ENCODE data around the gene ARID5B.

GRCh38 chr10:61892961-61893360 is 8.5 kb upstream of the ARID5B start:
- no peak for TF ChIP-seq SCRT2 (tag by site-specific recombination; IDR thresholded peaks at IDR 0.05)
- TF ChIP-seq CTCF (tag by site-specific recombination; IDR thresholded peaks at IDR 0.05): no peak
- no peak for TF ChIP-seq ZNF571 (tag by site-specific recombination; IDR thresholded peaks at IDR 0.05)
- no peak for TF ChIP-seq ZNF621 (tag by site-specific recombination; IDR thresholded peaks at IDR 0.05)
- no peak for TF ChIP-seq ZNF843 (tag by site-specific recombination; IDR thresholded peaks at IDR 0.05)
- no peak for TF ChIP-seq ZNF629 (tag by site-specific recombination; IDR thresholded peaks at IDR 0.05)
- TF ChIP-seq YY1 (tag by site-specific recombination; IDR thresholded peaks at IDR 0.05): no peak
- TF ChIP-seq ZNF24 (tag by site-specific recombination; IDR thresholded peaks at IDR 0.05): no peak
- no peak for TF ChIP-seq ZNF548 (tag by site-specific recombination; IDR thresholded peaks at IDR 0.05)

All from HEK293 (cell line).